HCT116 (cell line): ENCODE measurements around the gene CRY1. TPM values are rescaled to one million over a fixed set of nuclear protein-coding genes. Genes with fewer than 3 reads are reported as not detected.

Experiments used
- ATAC-seq: fragments of 200-7000 bp; cut with Tn5 transposase; 2 replicates; pipeline ENCODE4 v1.9.1; 2020; ENCODE audit warnings: mild to moderate bottlenecking, moderate library complexity
- BruUV-seq: library from RNA; stranded (reverse); fragments of 400-500 nt; replicated peaks from 2 replicates; lab custom pipeline; 2021; lab: Mats Ljungman, UMichigan
- CTCF ChIA-PET: fragments of 300-600 bp; sonication (Branson Sonifier 250); formaldehyde crosslinking; loops from one replicate; lab custom pipeline; 2021; ENCODE audit warnings: antibody characterized with exemption; lab: Charles Lee
- POLR2A ChIA-PET: fragments of 300-600, 350-600 bp; sonication (Branson Sonifier 250); formaldehyde crosslinking; loops from one replicate; lab custom pipeline; 2021; ENCODE audit warnings: antibody characterized with exemption; lab: Charles Lee
- RAD21 ChIA-PET, 2 experiments: fragments of 300-600 bp; sonication (Branson Sonifier 250); formaldehyde crosslinking; loops; one replicate each; lab custom pipeline; 2023; ENCODE audit warnings: low total read pairs in 2 of 2; ENCODE audit not compliant: uncharacterized antibody in 2 of 2, unreplicated experiment in 2 of 2, low non-redundant PET in 1 of 2; lab: Charles Lee
- DNase-seq: peaks from one replicate; pipeline ENCODE4 v3.0.0-alpha.2; 2010; ENCODE audit warnings: low read depth, low spot score
- H2AFZ ChIP-seq: fragments of 200-600 bp; shearing (Covaris generic), sonication (generic); 2 replicates; pipeline ENCODE4 v1.6.1; 2017; ENCODE audit warnings: low read depth, mixed run types, mixed read lengths, antibody characterized with exemption, low read length; ENCODE audit not compliant: poor library complexity, severe bottlenecking
- H3K27ac ChIP-seq: 2 replicates; pipeline ENCODE4 v1.5.1; 2012; ENCODE audit warnings: low read depth, low read length
- H3K27me3 ChIP-seq: fragments of 200-600 bp; sonication (generic); 2 replicates; pipeline ENCODE4 v1.6.1; 2016; ENCODE audit warnings: mixed run types, low read length, mixed read lengths; ENCODE audit not compliant: insufficient read depth
- H3K36me3 ChIP-seq, 2 experiments: fragments of 200-500 bp in 1 of 2; fragments of 200-600 bp in 1 of 2; sonication (Bioruptor generic) in 1 of 2; sonication (generic) in 1 of 2; 2 replicates each; pipeline versions ENCODE4 v1.5.1 to v1.6.1; 2014 to 2016; ENCODE audit warnings: low read length in 2 of 2, inconsistent platforms in 1 of 2, mixed read lengths in 1 of 2, mixed run types in 1 of 2; ENCODE audit not compliant: insufficient read depth in 2 of 2, control insufficient read depth in 1 of 2
- H3K4me1 ChIP-seq, 2 experiments: fragments of 200-600 bp in 1 of 2; sonication (generic) in 1 of 2; 2 replicates each; pipeline versions ENCODE4 v1.5.1 to v1.6.1; 2012 to 2017; ENCODE audit warnings: low read length in 2 of 2, inconsistent platforms in 1 of 2, mild to moderate bottlenecking in 1 of 2, mixed read lengths in 1 of 2, mixed run types in 1 of 2, moderate library complexity in 1 of 2; ENCODE audit not compliant: insufficient read depth in 2 of 2, control insufficient read depth in 1 of 2
- H3K4me2 ChIP-seq: fragments of 200-600 bp; sonication (generic); 2 replicates; pipeline ENCODE4 v1.6.1; 2017; ENCODE audit warnings: mixed run types, low read length, mixed read lengths
- H3K4me3 ChIP-seq, 2 experiments: fragments of 200-600 bp in 1 of 2; sonication (generic) in 1 of 2; replicated peaks in 1 of 2; 2 replicates each; pipeline ENCODE4 v1.5.1; 2011 to 2016; ENCODE audit warnings: low read length in 2 of 2, control low read depth in 1 of 2, low read depth in 1 of 2, mild to moderate bottlenecking in 1 of 2, mixed read lengths in 1 of 2, mixed run types in 1 of 2
- H3K79me2 ChIP-seq: fragments of 200-600 bp; sonication (generic); 2 replicates; pipeline ENCODE4 v1.6.1; 2017; ENCODE audit warnings: mild to moderate bottlenecking, mixed run types, low read length, moderate library complexity, mixed read lengths; ENCODE audit not compliant: insufficient read depth
- H3K9ac ChIP-seq: fragments of 200-600 bp; sonication (generic); 2 replicates; pipeline ENCODE4 v1.6.1; 2016; ENCODE audit warnings: low read length, mixed read lengths
- H3K9me2 ChIP-seq: fragments of 200-600 bp; sonication (generic), shearing (Covaris generic); 2 replicates; pipeline ENCODE4 v1.6.1; 2017; ENCODE audit warnings: mixed run types, mild to moderate bottlenecking, moderate library complexity; ENCODE audit not compliant: insufficient read depth
- H3K9me3 ChIP-seq, 2 experiments: fragments of 200-500 bp in 1 of 2; fragments of 200-600 bp in 1 of 2; sonication (Bioruptor generic) in 1 of 2; sonication (generic) in 1 of 2; 2 replicates each; pipeline ENCODE4 v1.6.1; 2014 to 2017; ENCODE audit warnings: low read length in 2 of 2, mixed read lengths in 2 of 2, inconsistent platforms in 1 of 2, low read depth in 1 of 2, mild to moderate bottlenecking in 1 of 2, mixed run types in 1 of 2, moderate library complexity in 1 of 2; ENCODE audit not compliant: control insufficient read depth in 1 of 2, insufficient read depth in 1 of 2
- H4K20me1 ChIP-seq: fragments of 200-600 bp; sonication (generic), shearing (Covaris generic); 2 replicates; pipeline ENCODE4 v1.6.1; 2017; ENCODE audit warnings: mixed run types, mild to moderate bottlenecking, moderate library complexity; ENCODE audit not compliant: insufficient read depth
- CBX3 ChIP-seq: IDR thresholded peaks from 2 replicates; pipeline ENCODE4 v1.6.1; 2012; ENCODE audit warnings: low read depth
- CEBPB ChIP-seq: IDR thresholded peaks from 2 replicates; pipeline ENCODE4 v1.6.1; 2012; ENCODE audit warnings: low read depth
- EGR1 ChIP-seq: IDR thresholded peaks from 2 replicates; pipeline ENCODE4 v1.6.1; 2012; ENCODE audit warnings: low read depth
- EZH2 ChIP-seq: fragments of 200-600 bp; sonication (generic); IDR thresholded peaks from 2 replicates; pipeline ENCODE4 v1.6.1; 2017; ENCODE audit warnings: antibody characterized with exemption, mixed run types
- EZH2phosphoT487 ChIP-seq: fragments of 200-600 bp; IDR thresholded peaks from 2 replicates; pipeline ENCODE4 v1.6.1; 2018; ENCODE audit warnings: antibody characterized with exemption, borderline replicate concordance
- JUND ChIP-seq: IDR thresholded peaks from 2 replicates; pipeline ENCODE4 v1.6.1; 2012
- POLR2A ChIP-seq: IDR thresholded peaks from 2 replicates; pipeline ENCODE4 v1.7.0; 2011; ENCODE audit warnings: borderline replicate concordance; ENCODE audit not compliant: insufficient read depth, insufficient read length; ENCODE audit errors: extremely low read depth
- RAD21 ChIP-seq: IDR thresholded peaks from 2 replicates; pipeline ENCODE4 v1.6.1; 2012; ENCODE audit warnings: low read depth, mild to moderate bottlenecking
- SIN3A ChIP-seq: IDR thresholded peaks from 2 replicates; pipeline ENCODE4 v1.6.1; 2012; ENCODE audit warnings: low read depth
- SP1 ChIP-seq: IDR thresholded peaks from 2 replicates; pipeline ENCODE4 v1.6.1; 2012; ENCODE audit warnings: low read depth
- SRF ChIP-seq: IDR thresholded peaks from 2 replicates; pipeline ENCODE4 v1.6.1; 2012; ENCODE audit warnings: low read depth
- TCF7L2 ChIP-seq: IDR thresholded peaks from 2 replicates; pipeline ENCODE4 v1.7.0; 2011; ENCODE audit warnings: borderline replicate concordance, inconsistent platforms; ENCODE audit not compliant: insufficient read depth, insufficient read length; ENCODE audit errors: extremely low read depth
- YY1 ChIP-seq: IDR thresholded peaks from 2 replicates; pipeline ENCODE4 v1.6.1; 2011; ENCODE audit warnings: low read length, low read depth, moderate library complexity, mild to moderate bottlenecking; ENCODE audit not compliant: insufficient replicate concordance; ENCODE audit errors: extremely low read depth
- ZNF274 ChIP-seq: fragments of 200-500 bp; sonication (Bioruptor generic); IDR thresholded peaks from 2 replicates; pipeline ENCODE4 v1.6.1; 2014; ENCODE audit warnings: mild to moderate bottlenecking, low read depth, low read length, inconsistent platforms
- intact Hi-C: fragments of 100-400 bp; cut with micrococcal nuclease; formaldehyde crosslinking; loops from 2 replicates; pipeline ENCODE4 v1.10.0; 2022
- total RNA-seq: library from RNA; stranded (reverse); gene quantifications from one replicate; pipeline ENCODE4 v1.2.1, GENCODE V29; 2021; ENCODE audit not compliant: unreplicated experiment
- TF ChIP-seq, protein P1 (sequence below): IDR thresholded peaks from 2 replicates; pipeline ENCODE4 v1.6.1; 2012
- TF ChIP-seq, protein P2 (sequence below): IDR thresholded peaks from 2 replicates; pipeline ENCODE4 v1.6.1; 2012
- TF ChIP-seq, protein P3 (sequence below): IDR thresholded peaks from 2 replicates; pipeline ENCODE4 v1.6.1; 2011; ENCODE audit warnings: mild to moderate bottlenecking, low read length, moderate library complexity; ENCODE audit not compliant: insufficient replicate concordance; ENCODE audit errors: extremely low read depth
- TF ChIP-seq, protein P4 (sequence below): IDR thresholded peaks from 2 replicates; pipeline ENCODE4 v1.6.1; 2012; ENCODE audit warnings: low read depth

The CRY1 gene
- total RNA-seq, 1 experiment from 2014 or later = 16.3 TPM

DNA sequence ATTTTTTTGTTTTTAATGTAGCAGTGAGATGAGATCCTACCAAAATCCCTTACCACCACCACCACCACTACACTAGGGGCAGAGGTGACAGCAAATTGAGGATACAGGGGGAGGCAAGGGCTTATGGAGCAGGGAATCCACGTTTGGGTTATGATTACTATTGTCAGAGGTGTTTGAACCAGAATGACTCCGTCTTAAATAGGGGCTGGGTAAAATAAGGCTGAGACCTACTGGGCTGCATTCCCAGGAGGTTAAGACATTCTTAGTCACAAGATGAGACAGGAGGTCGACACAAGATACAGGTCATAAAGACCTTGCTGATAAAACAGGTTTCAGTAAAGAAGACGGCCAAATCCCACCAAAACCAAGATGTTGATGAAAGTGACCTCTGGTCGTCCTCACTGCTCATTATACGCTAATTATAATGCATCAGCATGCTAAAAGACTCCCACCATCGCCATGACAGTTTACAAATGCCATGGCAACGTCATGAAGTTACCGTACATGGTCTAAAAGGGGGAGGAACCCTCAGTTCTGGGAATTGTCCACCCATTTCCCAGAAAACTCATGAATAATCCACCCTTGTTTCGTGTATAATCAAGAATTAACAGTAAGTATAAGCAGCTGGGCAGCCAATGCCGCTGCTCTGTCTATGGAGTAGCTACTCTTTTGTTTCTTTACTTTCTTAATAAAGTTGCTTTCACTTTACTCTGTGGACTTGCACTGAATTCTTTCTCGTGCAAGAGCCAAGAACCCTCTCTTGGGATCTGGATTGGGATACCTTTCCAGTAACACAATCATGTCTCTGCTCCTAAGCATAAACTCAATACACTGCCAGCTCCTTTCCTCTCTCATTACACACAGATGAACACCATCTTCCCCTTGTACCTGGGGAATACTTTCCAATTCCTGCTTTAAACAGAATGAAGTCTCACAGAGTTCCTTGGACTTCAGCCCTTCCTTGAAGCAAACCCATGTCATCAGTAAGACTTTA lies 16.7 kb upstream of the CRY1 start:
- no peak for DNase-seq
- RAD21 ChIA-PET = no interaction called here

More for the DNA sequence above, 16.7 kb upstream of the CRY1 start:
- H3K4me3 ChIP-seq = no peak overlapping the region
- no peaks in the 10 kb centered on the region for H3K9me2 ChIP-seq
- ChIA-PET POLR2A (no interaction called here), CTCF (no interaction called here)
- H3K27me3 ChIP-seq = no peaks in the 10 kb centered on the region
- H3K36me3 ChIP-seq = no peaks in the 10 kb centered on the region
- intact Hi-C loops = loop anchor here (10.0 kb wide), 1 partner anchor 725 kb away; no protein-coding TSS in a partner anchor
- no peak for ATAC-seq
- no peak overlapping the region for H3K27ac ChIP-seq
- TF ChIP-seq JUND = no peak
- no peak for TF ChIP-seq CBX3
- no peak for TF ChIP-seq POLR2A
- TF ChIP-seq SP1 = no peak
- TF ChIP-seq ZNF274 = no peak
- TF ChIP-seq TCF7L2 = no peak
- no peak for TF ChIP-seq EZH2phosphoT487
- no peak for TF ChIP-seq CEBPB
- no peak for TF ChIP-seq SRF
- TF ChIP-seq, protein P1, sequence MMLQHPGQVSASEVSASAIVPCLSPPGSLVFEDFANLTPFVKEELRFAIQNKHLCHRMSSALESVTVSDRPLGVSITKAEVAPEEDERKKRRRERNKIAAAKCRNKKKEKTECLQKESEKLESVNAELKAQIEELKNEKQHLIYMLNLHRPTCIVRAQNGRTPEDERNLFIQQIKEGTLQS = no peak
- TF ChIP-seq, protein P2, sequence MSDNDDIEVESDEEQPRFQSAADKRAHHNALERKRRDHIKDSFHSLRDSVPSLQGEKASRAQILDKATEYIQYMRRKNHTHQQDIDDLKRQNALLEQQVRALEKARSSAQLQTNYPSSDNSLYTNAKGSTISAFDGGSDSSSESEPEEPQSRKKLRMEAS = no peak
- TF ChIP-seq YY1 = no peak
- no peak for TF ChIP-seq EGR1
- no peak for TF ChIP-seq RAD21
- TF ChIP-seq, protein P3, sequence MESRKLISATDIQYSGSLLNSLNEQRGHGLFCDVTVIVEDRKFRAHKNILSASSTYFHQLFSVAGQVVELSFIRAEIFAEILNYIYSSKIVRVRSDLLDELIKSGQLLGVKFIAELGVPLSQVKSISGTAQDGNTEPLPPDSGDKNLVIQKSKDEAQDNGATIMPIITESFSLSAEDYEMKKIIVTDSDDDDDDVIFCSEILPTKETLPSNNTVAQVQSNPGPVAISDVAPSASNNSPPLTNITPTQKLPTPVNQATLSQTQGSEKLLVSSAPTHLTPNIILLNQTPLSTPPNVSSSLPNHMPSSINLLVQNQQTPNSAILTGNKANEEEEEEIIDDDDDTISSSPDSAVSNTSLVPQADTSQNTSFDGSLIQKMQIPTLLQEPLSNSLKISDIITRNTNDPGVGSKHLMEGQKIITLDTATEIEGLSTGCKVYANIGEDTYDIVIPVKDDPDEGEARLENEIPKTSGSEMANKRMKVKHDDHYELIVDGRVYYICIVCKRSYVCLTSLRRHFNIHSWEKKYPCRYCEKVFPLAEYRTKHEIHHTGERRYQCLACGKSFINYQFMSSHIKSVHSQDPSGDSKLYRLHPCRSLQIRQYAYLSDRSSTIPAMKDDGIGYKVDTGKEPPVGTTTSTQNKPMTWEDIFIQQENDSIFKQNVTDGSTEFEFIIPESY = no peak
- TF ChIP-seq, protein P4, sequence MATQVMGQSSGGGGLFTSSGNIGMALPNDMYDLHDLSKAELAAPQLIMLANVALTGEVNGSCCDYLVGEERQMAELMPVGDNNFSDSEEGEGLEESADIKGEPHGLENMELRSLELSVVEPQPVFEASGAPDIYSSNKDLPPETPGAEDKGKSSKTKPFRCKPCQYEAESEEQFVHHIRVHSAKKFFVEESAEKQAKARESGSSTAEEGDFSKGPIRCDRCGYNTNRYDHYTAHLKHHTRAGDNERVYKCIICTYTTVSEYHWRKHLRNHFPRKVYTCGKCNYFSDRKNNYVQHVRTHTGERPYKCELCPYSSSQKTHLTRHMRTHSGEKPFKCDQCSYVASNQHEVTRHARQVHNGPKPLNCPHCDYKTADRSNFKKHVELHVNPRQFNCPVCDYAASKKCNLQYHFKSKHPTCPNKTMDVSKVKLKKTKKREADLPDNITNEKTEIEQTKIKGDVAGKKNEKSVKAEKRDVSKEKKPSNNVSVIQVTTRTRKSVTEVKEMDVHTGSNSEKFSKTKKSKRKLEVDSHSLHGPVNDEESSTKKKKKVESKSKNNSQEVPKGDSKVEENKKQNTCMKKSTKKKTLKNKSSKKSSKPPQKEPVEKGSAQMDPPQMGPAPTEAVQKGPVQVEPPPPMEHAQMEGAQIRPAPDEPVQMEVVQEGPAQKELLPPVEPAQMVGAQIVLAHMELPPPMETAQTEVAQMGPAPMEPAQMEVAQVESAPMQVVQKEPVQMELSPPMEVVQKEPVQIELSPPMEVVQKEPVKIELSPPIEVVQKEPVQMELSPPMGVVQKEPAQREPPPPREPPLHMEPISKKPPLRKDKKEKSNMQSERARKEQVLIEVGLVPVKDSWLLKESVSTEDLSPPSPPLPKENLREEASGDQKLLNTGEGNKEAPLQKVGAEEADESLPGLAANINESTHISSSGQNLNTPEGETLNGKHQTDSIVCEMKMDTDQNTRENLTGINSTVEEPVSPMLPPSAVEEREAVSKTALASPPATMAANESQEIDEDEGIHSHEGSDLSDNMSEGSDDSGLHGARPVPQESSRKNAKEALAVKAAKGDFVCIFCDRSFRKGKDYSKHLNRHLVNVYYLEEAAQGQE = no peak
- no peak for TF ChIP-seq SIN3A
- no peak for TF ChIP-seq EZH2
- H3K4me2 ChIP-seq = no peak overlapping the region
- H3K9me3 ChIP-seq = no peaks in the 10 kb centered on the region
- peaks cover 0 to 2% of the 10 kb centered on the region in 2 experiments; a peak in 1 of 4 replicates for H3K4me1 ChIP-seq
- no peaks in the 10 kb centered on the region for H4K20me1 ChIP-seq
- no peaks in the 10 kb centered on the region for H3K79me2 ChIP-seq
- BruUV-seq = no TSS peak
- no peak overlapping the region for H2AFZ ChIP-seq
- H3K9ac ChIP-seq = no peak overlapping the region
